WI38 (cell line): Measurements from ENCODE around the gene PLEKHH1.

Experiments
- H3K4me3 ChIP-seq: 2 replicates; pipeline ENCODE4 v1.5.1; 2011; ENCODE audit warnings: low read depth, mild to moderate bottlenecking, control low read depth, low read length
- CTCF ChIP-seq: IDR thresholded peaks from 2 replicates; pipeline ENCODE4 v1.5.1; 2012; ENCODE audit warnings: low read depth, mild to moderate bottlenecking, control low read depth, low read length

Gene PLEKHH1

GRCh38 chr14:67555518-67556090 lies 22.5 kb downstream of the PLEKHH1 start:
- no peak for TF ChIP-seq CTCF
- H3K4me3 ChIP-seq: no peak overlapping the region

DNA sequence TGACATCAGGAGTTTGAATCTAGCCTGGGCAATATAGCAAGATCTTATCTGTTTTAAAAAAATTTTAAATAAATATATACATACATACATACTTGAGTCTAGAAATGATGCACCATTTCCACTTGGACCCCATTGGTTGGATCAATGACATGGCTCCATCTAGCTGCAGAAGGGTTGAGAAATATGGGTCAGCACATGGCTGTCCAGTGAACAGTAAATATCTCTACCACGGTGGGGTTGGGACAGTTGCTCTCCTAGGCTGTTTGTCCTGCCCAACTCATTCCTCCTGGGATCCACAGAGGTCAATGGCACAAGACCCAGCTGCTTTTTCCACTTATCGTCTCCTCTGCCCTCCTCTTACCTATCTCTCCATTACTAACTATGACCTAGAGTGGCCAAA lies 23.6 kb downstream of the PLEKHH1 start:
- H3K4me3 ChIP-seq: no peak overlapping the region
- TF ChIP-seq CTCF: no peak

- TF ChIP-seq CTCF: no peak
These were observed 24.0 kb downstream of the PLEKHH1 start for GRCh38 chr14:67557118-67557517.

GRCh38 chr14:67557656-67558055 lies 24.6 kb downstream of the PLEKHH1 start:
- no peak for TF ChIP-seq CTCF
- no peak overlapping the region for H3K4me3 ChIP-seq

More at GRCh38 chr14:67557118-67557517, 24.0 kb downstream of the PLEKHH1 start:
- H3K4me3 ChIP-seq: no peak overlapping the region

DNA sequence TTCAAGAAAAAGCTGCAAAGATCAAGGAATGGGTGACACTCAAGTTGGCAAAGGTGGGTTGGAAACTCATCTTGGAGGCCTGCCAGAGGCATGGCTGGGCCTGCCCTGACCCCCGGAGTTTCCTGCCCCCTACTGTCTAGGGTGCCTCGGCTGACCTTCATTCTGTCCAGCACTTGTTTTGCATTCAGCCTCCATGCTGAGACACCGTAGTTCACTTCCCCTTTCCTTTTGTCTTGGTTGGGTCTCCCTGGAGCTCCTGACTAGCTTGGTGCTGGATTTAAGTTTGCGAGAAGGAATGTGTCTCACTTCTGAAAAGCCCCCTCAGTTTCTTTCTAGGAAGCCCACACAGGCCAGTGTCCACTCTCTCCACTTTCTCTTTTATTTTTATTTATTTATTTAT lies 26.5 kb downstream of the PLEKHH1 start:
- TF ChIP-seq CTCF: no peak
- H3K4me3 ChIP-seq: no peak overlapping the region

- TF ChIP-seq CTCF: no peak
- H3K4me3 ChIP-seq: no peak overlapping the region
These were observed 29.1 kb downstream of the PLEKHH1 start for GRCh38 chr14:67562025-67562775.

- H3K4me3 ChIP-seq: no peak overlapping the region
- TF ChIP-seq CTCF: no peak
These were observed 29.7 kb downstream of the PLEKHH1 start for GRCh38 chr14:67562776-67563150.
